GM23338 (cell line): ENCODE measurements around the gene BTC. TPM values are rescaled to one million over a fixed set of nuclear protein-coding genes. Genes with fewer than 3 reads are reported as not detected.

ENCODE experiments used
- ATAC-seq: fragments of 200-7000 bp; cut with Tn5 transposase; 3 replicates; pipeline ENCODE4 v1.9.1; 2020
- DNase-seq: peaks from one replicate; pipeline ENCODE4 v3.0.0-alpha.2; 2015; ENCODE audit warnings: low spot score
- H2AFZ ChIP-seq: fragments of 200-600 bp; sonication (generic); 2 replicates; pipeline ENCODE4 v1.8.0; 2016; ENCODE audit warnings: antibody characterized with exemption, mild to moderate bottlenecking, moderate library complexity
- H3F3A ChIP-seq: fragments of 200-600 bp; sonication (generic); replicated peaks from 2 replicates; pipeline ENCODE4 v1.8.0; 2017; ENCODE audit warnings: antibody characterized with exemption, mixed run types, low read depth
- H3K27ac ChIP-seq: fragments of 200-600 bp; sonication (generic); 2 replicates; pipeline ENCODE4 v1.6.1; 2016; ENCODE audit warnings: low read depth
- H3K27me3 ChIP-seq: fragments of 200-600 bp; sonication (generic); 2 replicates; pipeline ENCODE4 v1.8.0; 2016; ENCODE audit warnings: mild to moderate bottlenecking, mixed run types, moderate library complexity; ENCODE audit not compliant: insufficient read depth
- H3K36me3 ChIP-seq: fragments of 200-600 bp; sonication (generic); 2 replicates; pipeline ENCODE4 v1.8.0; 2016; ENCODE audit warnings: mild to moderate bottlenecking; ENCODE audit not compliant: insufficient read depth
- H3K4me1 ChIP-seq: fragments of 200-600 bp; sonication (generic); 2 replicates; pipeline ENCODE4 v1.8.0; 2016; ENCODE audit warnings: mild to moderate bottlenecking, moderate library complexity; ENCODE audit not compliant: insufficient read depth
- H3K4me2 ChIP-seq: fragments of 200-600 bp; sonication (generic); 2 replicates; pipeline ENCODE4 v1.7.1; 2017; ENCODE audit warnings: mixed run types
- H3K4me3 ChIP-seq: fragments of 200-600 bp; sonication (generic); 2 replicates; pipeline ENCODE4 v1.6.1; 2016; ENCODE audit warnings: mixed run types
- H3K79me2 ChIP-seq: fragments of 200-600 bp; sonication (generic); replicated peaks from 2 replicates; pipeline ENCODE4 v1.8.0; 2017; ENCODE audit warnings: mild to moderate bottlenecking; ENCODE audit not compliant: insufficient read depth
- H3K9me2 ChIP-seq: fragments of 200-600 bp; sonication (generic); 2 replicates; pipeline ENCODE4 v1.8.0; 2017; ENCODE audit not compliant: insufficient read depth
- H4K20me1 ChIP-seq: fragments of 200-600 bp; sonication (generic); replicated peaks from 2 replicates; pipeline ENCODE4 v1.8.0; 2017; ENCODE audit warnings: mild to moderate bottlenecking; ENCODE audit not compliant: insufficient read depth
- H3K27ac Mint-ChIP-seq: 2 replicates; pipeline ENCODE4 v1.8.0; 2020; ENCODE audit warnings: inconsistent platforms, mild to moderate bottlenecking, moderate library complexity, mixed read lengths
- H3K27me3 Mint-ChIP-seq: 3 replicates; pipeline ENCODE4 v1.8.0; 2022; ENCODE audit warnings: low read depth, mild to moderate bottlenecking, moderate library complexity, mixed read lengths, inconsistent platforms; ENCODE audit not compliant: insufficient read depth, poor library complexity
- H3K36me3 Mint-ChIP-seq: 3 replicates; pipeline ENCODE4 v1.8.0; 2021; ENCODE audit warnings: low read depth, mild to moderate bottlenecking, inconsistent platforms, moderate library complexity, mixed read lengths
- H3K4me1 Mint-ChIP-seq: 3 replicates; pipeline ENCODE4 v1.8.0; 2020; ENCODE audit warnings: mild to moderate bottlenecking, inconsistent platforms, mixed read lengths
- H3K4me3 Mint-ChIP-seq: 3 replicates; pipeline ENCODE4 v1.8.0; 2021; ENCODE audit warnings: moderate library complexity, mild to moderate bottlenecking, inconsistent platforms, mixed read lengths
- H3K9me3 Mint-ChIP-seq: 3 replicates; pipeline ENCODE4 v1.8.0; 2020; ENCODE audit warnings: moderate library complexity, mild to moderate bottlenecking, inconsistent platforms, mixed read lengths
- CREB1 ChIP-seq: fragments of 250-450 bp; sonication (Bioruptor Pico); IDR thresholded peaks from 2 replicates; pipeline ENCODE4 v1.5.0; 2020; ENCODE audit warnings: low read depth, mild to moderate bottlenecking, moderate library complexity
- EZH2 ChIP-seq: fragments of 200-600 bp; sonication (generic); IDR thresholded peaks from one replicate; pipeline ENCODE4 v1.8.0; 2017; ENCODE audit warnings: antibody characterized with exemption, mild to moderate bottlenecking, low read depth; ENCODE audit not compliant: unreplicated experiment
- EZH2phosphoT487 ChIP-seq: fragments of 200-600 bp; sonication (generic); IDR thresholded peaks from one replicate; pipeline ENCODE4 v1.8.1; 2018; ENCODE audit warnings: antibody characterized with exemption; ENCODE audit not compliant: unreplicated experiment
- JUNB ChIP-seq: IDR thresholded peaks from one replicate; pipeline ENCODE4 v1.6.1; 2016; ENCODE audit warnings: antibody characterized with exemption; ENCODE audit not compliant: unreplicated experiment
- NANOG ChIP-seq: IDR thresholded peaks from 2 replicates; pipeline ENCODE4 v1.6.1; 2016; ENCODE audit warnings: antibody characterized with exemption, borderline replicate concordance
- POLR2AphosphoS5 ChIP-seq: IDR thresholded peaks from 2 replicates; pipeline ENCODE4 v1.6.1; 2016; ENCODE audit warnings: antibody characterized with exemption, low read depth
- STAT1 ChIP-seq: IDR thresholded peaks from one replicate; pipeline ENCODE4 v1.6.1; 2016; ENCODE audit warnings: antibody characterized with exemption; ENCODE audit not compliant: unreplicated experiment
- ZNF331 ChIP-seq: fragments of 250-450 bp; sonication (Bioruptor Pico); IDR thresholded peaks from 2 replicates; pipeline ENCODE4 v1.5.0; 2020; ENCODE audit warnings: low read depth, mild to moderate bottlenecking, moderate library complexity
- polyA plus RNA-seq: library from polyadenylated mRNA; unstranded; fragments of >200 nt; fragmentation: Nextera tagmentation; extraction: Ambion mirVana; gene quantifications from 2 replicates; pipeline ENCODE4 v1.2.1, GENCODE V29; 2016
- total RNA-seq: library from RNA; depleted of rRNA; stranded (reverse); fragments of >200 nt; shearing (Covaris generic); gene quantifications from 2 replicates; pipeline ENCODE4 v1.2.3, GENCODE V29; 2014
- TF ChIP-seq, protein P1 (sequence below): IDR thresholded peaks from one replicate; pipeline ENCODE4 v1.6.1; 2018; ENCODE audit warnings: antibody characterized with exemption; ENCODE audit not compliant: unreplicated experiment
- TF ChIP-seq, protein P2 (sequence below): fragments of 250-450 bp; sonication (Bioruptor Pico); IDR thresholded peaks from 2 replicates; pipeline ENCODE4 v1.5.0; 2020; ENCODE audit warnings: mild to moderate bottlenecking, moderate library complexity
- TF ChIP-seq, protein P3 (sequence below), 2 experiments: fragments of 200-600 bp in 1 of 2; sonication (generic) in 1 of 2; conservative IDR thresholded peaks; 2 replicates each; pipeline versions ENCODE4 v1.5.1 to v1.6.1; 2016 to 2017; ENCODE audit warnings: antibody characterized with exemption in 2 of 2, low read depth in 2 of 2, mild to moderate bottlenecking in 2 of 2, moderate library complexity in 1 of 2

Gene BTC
- total and polyA plus RNA-seq, 2 experiments from 2014 or later = 0.18 to 0.59 TPM

DNA sequence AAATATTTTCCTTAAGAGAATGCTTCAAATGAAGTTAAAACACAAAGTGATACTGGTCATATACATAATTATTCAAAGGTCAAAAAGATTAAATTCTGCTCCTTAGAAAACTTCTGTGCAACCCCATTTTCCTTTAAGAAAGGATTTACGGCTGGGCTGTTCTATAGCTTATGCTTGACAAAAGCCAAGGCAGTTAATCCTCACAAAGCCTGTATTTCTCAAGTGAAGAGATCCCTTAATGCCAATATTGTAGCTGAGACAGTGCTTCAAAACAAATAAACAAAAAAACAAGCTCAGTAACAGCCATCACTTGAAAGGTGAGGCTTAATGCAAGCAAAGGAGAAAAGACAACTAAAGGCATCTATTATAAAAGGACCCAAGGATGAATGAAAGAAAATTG, 42.5 kb downstream of the BTC start (continued):
- TF ChIP-seq, protein P1, sequence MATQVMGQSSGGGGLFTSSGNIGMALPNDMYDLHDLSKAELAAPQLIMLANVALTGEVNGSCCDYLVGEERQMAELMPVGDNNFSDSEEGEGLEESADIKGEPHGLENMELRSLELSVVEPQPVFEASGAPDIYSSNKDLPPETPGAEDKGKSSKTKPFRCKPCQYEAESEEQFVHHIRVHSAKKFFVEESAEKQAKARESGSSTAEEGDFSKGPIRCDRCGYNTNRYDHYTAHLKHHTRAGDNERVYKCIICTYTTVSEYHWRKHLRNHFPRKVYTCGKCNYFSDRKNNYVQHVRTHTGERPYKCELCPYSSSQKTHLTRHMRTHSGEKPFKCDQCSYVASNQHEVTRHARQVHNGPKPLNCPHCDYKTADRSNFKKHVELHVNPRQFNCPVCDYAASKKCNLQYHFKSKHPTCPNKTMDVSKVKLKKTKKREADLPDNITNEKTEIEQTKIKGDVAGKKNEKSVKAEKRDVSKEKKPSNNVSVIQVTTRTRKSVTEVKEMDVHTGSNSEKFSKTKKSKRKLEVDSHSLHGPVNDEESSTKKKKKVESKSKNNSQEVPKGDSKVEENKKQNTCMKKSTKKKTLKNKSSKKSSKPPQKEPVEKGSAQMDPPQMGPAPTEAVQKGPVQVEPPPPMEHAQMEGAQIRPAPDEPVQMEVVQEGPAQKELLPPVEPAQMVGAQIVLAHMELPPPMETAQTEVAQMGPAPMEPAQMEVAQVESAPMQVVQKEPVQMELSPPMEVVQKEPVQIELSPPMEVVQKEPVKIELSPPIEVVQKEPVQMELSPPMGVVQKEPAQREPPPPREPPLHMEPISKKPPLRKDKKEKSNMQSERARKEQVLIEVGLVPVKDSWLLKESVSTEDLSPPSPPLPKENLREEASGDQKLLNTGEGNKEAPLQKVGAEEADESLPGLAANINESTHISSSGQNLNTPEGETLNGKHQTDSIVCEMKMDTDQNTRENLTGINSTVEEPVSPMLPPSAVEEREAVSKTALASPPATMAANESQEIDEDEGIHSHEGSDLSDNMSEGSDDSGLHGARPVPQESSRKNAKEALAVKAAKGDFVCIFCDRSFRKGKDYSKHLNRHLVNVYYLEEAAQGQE = no peak
- no peak for TF ChIP-seq JUNB

DNA sequence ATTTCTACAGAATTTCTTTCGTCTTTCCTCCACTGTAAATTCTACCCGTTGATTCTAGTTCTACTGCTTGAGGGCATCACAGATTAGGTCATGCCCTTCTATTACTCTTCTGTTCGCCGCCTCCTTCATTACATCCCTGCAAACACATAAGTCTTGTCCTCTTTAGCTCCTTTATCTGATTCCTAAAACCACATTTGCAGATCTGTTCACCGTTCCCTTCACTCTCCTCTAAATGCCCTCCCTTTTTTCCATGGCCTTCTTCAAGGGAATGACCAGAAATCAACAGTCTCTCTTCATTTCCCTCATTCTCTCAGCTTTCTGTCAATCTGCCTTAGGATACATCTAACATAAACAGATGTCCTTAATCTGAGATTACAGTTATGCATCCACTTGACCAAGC, 43.1 kb downstream of the BTC start:
- no peaks in the 10 kb centered on the region for H3K4me1 ChIP-seq
- H2AFZ ChIP-seq = no peak overlapping the region; the same call in 1 of the 2 replicates
- H3K27ac Mint-ChIP-seq = no peak overlapping the region
- TF ChIP-seq STAT1 (no peak), EZH2phosphoT487 (no peak), ZNF331 (no peak), POLR2AphosphoS5 (no peak), EZH2 (no peak), NANOG (no peak), CREB1 (CRISPR knock-in tag) (no peak)
- TF ChIP-seq, protein P2, sequence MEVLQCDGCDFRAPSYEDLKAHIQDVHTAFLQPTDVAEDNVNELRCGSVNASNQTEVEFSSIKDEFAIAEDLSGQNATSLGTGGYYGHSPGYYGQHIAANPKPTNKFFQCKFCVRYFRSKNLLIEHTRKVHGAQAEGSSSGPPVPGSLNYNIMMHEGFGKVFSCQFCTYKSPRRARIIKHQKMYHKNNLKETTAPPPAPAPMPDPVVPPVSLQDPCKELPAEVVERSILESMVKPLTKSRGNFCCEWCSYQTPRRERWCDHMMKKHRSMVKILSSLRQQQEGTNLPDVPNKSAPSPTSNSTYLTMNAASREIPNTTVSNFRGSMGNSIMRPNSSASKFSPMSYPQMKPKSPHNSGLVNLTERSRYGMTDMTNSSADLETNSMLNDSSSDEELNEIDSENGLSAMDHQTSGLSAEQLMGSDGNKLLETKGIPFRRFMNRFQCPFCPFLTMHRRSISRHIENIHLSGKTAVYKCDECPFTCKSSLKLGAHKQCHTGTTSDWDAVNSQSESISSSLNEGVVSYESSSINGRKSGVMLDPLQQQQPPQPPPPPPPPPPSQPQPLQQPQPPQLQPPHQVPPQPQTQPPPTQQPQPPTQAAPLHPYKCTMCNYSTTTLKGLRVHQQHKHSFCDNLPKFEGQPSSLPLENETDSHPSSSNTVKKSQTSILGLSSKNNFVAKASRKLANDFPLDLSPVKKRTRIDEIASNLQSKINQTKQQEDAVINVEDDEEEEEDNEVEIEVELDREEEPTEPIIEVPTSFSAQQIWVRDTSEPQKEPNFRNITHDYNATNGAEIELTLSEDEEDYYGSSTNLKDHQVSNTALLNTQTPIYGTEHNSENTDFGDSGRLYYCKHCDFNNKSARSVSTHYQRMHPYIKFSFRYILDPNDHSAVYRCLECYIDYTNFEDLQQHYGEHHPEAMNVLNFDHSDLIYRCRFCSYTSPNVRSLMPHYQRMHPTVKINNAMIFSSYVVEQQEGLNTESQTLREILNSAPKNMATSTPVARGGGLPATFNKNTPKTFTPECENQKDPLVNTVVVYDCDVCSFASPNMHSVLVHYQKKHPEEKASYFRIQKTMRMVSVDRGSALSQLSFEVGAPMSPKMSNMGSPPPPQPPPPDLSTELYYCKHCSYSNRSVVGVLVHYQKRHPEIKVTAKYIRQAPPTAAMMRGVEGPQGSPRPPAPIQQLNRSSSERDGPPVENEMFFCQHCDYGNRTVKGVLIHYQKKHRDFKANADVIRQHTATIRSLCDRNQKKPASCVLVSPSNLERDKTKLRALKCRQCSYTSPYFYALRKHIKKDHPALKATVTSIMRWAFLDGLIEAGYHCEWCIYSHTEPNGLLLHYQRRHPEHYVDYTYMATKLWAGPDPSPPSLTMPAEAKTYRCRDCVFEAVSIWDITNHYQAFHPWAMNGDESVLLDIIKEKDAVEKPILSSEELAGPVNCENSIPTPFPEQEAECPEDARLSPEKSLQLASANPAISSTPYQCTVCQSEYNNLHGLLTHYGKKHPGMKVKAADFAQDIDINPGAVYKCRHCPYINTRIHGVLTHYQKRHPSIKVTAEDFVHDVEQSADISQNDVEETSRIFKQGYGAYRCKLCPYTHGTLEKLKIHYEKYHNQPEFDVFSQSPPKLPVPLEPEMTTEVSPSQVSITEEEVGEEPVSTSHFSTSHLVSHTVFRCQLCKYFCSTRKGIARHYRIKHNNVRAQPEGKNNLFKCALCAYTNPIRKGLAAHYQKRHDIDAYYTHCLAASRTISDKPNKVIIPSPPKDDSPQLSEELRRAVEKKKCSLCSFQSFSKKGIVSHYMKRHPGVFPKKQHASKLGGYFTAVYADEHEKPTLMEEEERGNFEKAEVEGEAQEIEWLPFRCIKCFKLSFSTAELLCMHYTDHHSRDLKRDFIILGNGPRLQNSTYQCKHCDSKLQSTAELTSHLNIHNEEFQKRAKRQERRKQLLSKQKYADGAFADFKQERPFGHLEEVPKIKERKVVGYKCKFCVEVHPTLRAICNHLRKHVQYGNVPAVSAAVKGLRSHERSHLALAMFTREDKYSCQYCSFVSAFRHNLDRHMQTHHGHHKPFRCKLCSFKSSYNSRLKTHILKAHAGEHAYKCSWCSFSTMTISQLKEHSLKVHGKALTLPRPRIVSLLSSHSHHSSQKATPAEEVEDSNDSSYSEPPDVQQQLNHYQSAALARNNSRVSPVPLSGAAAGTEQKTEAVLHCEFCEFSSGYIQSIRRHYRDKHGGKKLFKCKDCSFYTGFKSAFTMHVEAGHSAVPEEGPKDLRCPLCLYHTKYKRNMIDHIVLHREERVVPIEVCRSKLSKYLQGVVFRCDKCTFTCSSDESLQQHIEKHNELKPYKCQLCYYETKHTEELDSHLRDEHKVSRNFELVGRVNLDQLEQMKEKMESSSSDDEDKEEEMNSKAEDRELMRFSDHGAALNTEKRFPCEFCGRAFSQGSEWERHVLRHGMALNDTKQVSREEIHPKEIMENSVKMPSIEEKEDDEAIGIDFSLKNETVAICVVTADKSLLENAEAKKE = no peak
- TF ChIP-seq, protein P3, sequence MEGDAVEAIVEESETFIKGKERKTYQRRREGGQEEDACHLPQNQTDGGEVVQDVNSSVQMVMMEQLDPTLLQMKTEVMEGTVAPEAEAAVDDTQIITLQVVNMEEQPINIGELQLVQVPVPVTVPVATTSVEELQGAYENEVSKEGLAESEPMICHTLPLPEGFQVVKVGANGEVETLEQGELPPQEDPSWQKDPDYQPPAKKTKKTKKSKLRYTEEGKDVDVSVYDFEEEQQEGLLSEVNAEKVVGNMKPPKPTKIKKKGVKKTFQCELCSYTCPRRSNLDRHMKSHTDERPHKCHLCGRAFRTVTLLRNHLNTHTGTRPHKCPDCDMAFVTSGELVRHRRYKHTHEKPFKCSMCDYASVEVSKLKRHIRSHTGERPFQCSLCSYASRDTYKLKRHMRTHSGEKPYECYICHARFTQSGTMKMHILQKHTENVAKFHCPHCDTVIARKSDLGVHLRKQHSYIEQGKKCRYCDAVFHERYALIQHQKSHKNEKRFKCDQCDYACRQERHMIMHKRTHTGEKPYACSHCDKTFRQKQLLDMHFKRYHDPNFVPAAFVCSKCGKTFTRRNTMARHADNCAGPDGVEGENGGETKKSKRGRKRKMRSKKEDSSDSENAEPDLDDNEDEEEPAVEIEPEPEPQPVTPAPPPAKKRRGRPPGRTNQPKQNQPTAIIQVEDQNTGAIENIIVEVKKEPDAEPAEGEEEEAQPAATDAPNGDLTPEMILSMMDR (conservative IDR thresholded peaks at IDR 0.05; ENCODE audit: low read depth in 2 of 2) = no peak
- TF ChIP-seq, protein P1 = no peak

More for the DNA sequence above, 43.1 kb downstream of the BTC start:
- no peaks in the 10 kb centered on the region for H3K36me3 ChIP-seq
- no peaks in the 10 kb centered on the region for H4K20me1 ChIP-seq
- no peaks in the 10 kb centered on the region for H3F3A ChIP-seq
- H3K4me3 ChIP-seq = no peak overlapping the region
- Mint-ChIP-seq H3K36me3 (no peaks in the 10 kb centered on the region), H3K27me3 (no peaks in the 10 kb centered on the region), H3K4me1 (no peaks in the 10 kb centered on the region), H3K9me3 (no peaks in the 10 kb centered on the region), H3K4me3 (no peak overlapping the region)
- ATAC-seq (no peak), DNase-seq (no peak)
- no peaks in the 10 kb centered on the region for H3K79me2 ChIP-seq
- no peaks in the 10 kb centered on the region for H3K27me3 ChIP-seq
- H3K4me2 ChIP-seq = no peak overlapping the region
- no peak overlapping the region for H3K27ac ChIP-seq
- no peaks in the 10 kb centered on the region for H3K9me2 ChIP-seq
